PC-3 (cell line): Measurements from ENCODE around the gene TAF4.

Experiments
- EZH2 ChIP-seq: fragments of 300-600 bp; sonication (generic); IDR thresholded peaks from one replicate; pipeline ENCODE4 v1.6.1; 2017; ENCODE audit warnings: antibody characterized with exemption, mild to moderate bottlenecking, low read length; ENCODE audit not compliant: unreplicated experiment
- TF ChIP-seq, protein P1 (sequence below): fragments of 300-600 bp; sonication (generic); conservative IDR thresholded peaks from 2 replicates; pipeline ENCODE4 v1.5.1; 2017; ENCODE audit warnings: antibody characterized with exemption, low read depth, mild to moderate bottlenecking, low read length

DNA sequence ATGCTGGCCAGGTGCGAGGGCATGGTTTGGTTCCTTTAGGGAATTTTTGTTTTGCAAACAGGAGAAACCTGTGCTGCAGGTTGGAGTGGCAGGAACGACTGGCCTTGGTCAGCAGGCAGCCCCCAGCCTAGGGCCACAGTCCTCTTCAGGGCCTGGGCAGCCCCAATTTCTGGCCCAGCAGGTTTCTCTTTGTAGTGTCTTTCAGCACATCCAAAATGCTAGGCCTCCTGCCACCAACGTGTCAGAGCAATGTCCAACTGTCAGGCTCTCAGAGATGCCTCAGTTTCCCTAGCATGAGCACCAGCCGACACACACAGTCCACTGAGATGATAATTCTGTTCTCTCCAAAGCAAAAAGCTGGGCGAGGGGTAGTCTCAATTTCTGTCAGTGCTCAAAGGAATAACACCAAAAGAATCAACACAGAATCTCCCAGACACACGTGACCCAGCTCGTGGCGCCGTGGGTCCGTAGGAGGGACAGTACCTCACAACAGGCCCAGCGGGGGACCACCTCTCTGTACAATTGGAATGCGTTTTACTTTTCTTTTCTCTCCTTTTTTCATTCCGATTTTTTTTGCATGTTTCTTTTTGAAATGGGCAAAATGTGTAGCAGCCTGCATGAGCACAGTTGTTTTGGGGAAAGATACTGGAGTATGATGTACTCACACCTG, 125.9 kb downstream of the TAF4 start:
- TF ChIP-seq, protein P1, sequence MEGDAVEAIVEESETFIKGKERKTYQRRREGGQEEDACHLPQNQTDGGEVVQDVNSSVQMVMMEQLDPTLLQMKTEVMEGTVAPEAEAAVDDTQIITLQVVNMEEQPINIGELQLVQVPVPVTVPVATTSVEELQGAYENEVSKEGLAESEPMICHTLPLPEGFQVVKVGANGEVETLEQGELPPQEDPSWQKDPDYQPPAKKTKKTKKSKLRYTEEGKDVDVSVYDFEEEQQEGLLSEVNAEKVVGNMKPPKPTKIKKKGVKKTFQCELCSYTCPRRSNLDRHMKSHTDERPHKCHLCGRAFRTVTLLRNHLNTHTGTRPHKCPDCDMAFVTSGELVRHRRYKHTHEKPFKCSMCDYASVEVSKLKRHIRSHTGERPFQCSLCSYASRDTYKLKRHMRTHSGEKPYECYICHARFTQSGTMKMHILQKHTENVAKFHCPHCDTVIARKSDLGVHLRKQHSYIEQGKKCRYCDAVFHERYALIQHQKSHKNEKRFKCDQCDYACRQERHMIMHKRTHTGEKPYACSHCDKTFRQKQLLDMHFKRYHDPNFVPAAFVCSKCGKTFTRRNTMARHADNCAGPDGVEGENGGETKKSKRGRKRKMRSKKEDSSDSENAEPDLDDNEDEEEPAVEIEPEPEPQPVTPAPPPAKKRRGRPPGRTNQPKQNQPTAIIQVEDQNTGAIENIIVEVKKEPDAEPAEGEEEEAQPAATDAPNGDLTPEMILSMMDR, result no peak
- TF ChIP-seq EZH2, result no peak
